Myocyte (in vitro differentiated cells): ENCODE measurements around the gene LRRC36. TPM values are rescaled to one million over a fixed set of nuclear protein-coding genes. Genes with fewer than 3 reads are reported as not detected.

Experiments used
- DNase-seq: peaks from one replicate; pipeline ENCODE4 v3.0.0-alpha.2; 2012; ENCODE audit warnings: low read depth
- polyA plus RNA-seq: library from polyadenylated mRNA; unstranded; fragments of >200 nt; gene quantifications from one replicate; pipeline ENCODE4 v1.2.1, GENCODE V29; 2012; ENCODE audit warnings: missing spikeins
- total RNA-seq: library from RNA; depleted of rRNA; stranded (reverse); fragments of >200 nt; gene quantifications from 2 replicates; pipeline ENCODE4 v1.2.3, GENCODE V29; 2014

Gene LRRC36
- total RNA-seq = not detected in 2 replicates
- polyA plus RNA-seq = not detected

- DNase-seq = peak; percentile 13
Observed at GRCh38 chr16:67326472-67327309, at the start of gene LRRC36, which contains the start of gene KCTD19. Gene LRRC36 (plus strand): TSS chr16:67326815. CDS start chr16:67326863, 48 bp downstream. Gene KCTD19 (minus strand): TSS chr16:67326741. CDS start chr16:67326707, 34 bp downstream.

GRCh38 chr16:67277294-67277998 is 49.2 kb upstream of the LRRC36 start:
- peak; percentile 99 for DNase-seq

GRCh38 chr16:67277999-67278772 is 48.4 kb upstream of the LRRC36 start:
- peak; percentile 50 for DNase-seq

- no peak for DNase-seq
Observed at GRCh38 chr16:67278773-67279295, 47.8 kb upstream of the LRRC36 start.

- no peak for DNase-seq
Observed at GRCh38 chr16:67279296-67280089, 47.1 kb upstream of the LRRC36 start, which contains the start of gene PLEKHG4. Gene PLEKHG4 (plus strand): TSS chr16:67279532. CDS start chr16:67280045, 513 bp downstream.

- no peak for DNase-seq
Observed at GRCh38 chr16:67280090-67281015, 46.3 kb upstream of the LRRC36 start.

GRCh38 chr16:67281536-67282446 is 44.8 kb upstream of the LRRC36 start:
- DNase-seq = no peak

- no peak for DNase-seq
Observed at GRCh38 chr16:67282447-67282805, 44.2 kb upstream of the LRRC36 start.

- no peak for DNase-seq
Observed at GRCh38 chr16:67283039-67283825, 43.4 kb upstream of the LRRC36 start.

- no peak for DNase-seq
Observed at GRCh38 chr16:67283826-67284555, 42.6 kb upstream of the LRRC36 start.

GRCh38 chr16:67284699-67285646 is 41.6 kb upstream of the LRRC36 start:
- DNase-seq = peak; percentile 64

GRCh38 chr16:67286441-67287235 is 40.0 kb upstream of the LRRC36 start:
- no peak for DNase-seq

- no peak for DNase-seq
Observed at GRCh38 chr16:67287960-67288359, 38.7 kb upstream of the LRRC36 start.

GRCh38 chr16:67291461-67291860 is 35.2 kb upstream of the LRRC36 start:
- DNase-seq = no peak
